Prostate gland (tissue), 2 donors: ENCODE data around the gene ADAMTS2. TPM values are rescaled to one million over a fixed set of nuclear protein-coding genes. Genes with fewer than 3 reads are reported as not detected.

Experiments used
- DNase-seq: peaks from one replicate; pipeline ENCODE4 v3.0.0-alpha.2; 2019; ENCODE audit warnings: low spot score
- H3K27ac ChIP-seq, 2 donors: fragments of 200-600 bp; sonication (generic); 2 replicates each; pipeline ENCODE4 v1.5.1; 2017 to 2019
- H3K27me3 ChIP-seq: fragments of 200-600 bp; sonication (generic); replicated peaks from 2 replicates; pipeline ENCODE4 v1.5.1; 2019; ENCODE audit not compliant: insufficient read depth
- H3K36me3 ChIP-seq, 2 donors: fragments of 200-600 bp; sonication (generic); 1 replicate in 1 of 2; 2 replicates in 1 of 2; pipeline versions ENCODE4 v1.5.1 to v1.8.1; 2017 to 2019
- H3K4me1 ChIP-seq: fragments of 200-600 bp; sonication (generic); replicated peaks from 2 replicates; pipeline ENCODE4 v1.5.1; 2019
- H3K4me3 ChIP-seq, 2 donors: fragments of 200-600 bp; sonication (generic); 2 replicates each; pipeline ENCODE4 v1.5.1; 2017 to 2019
- H3K9me3 ChIP-seq: fragments of 200-600 bp; sonication (generic); 2 replicates; pipeline ENCODE4 v1.5.1; 2017
- CTCF ChIP-seq, 4 experiments: fragments of 200-600 bp in 2 of 4; fragments of 450-650 bp in 2 of 4; sonication (generic) in 2 of 4; IDR thresholded peaks; 1 replicate in 3 of 4; 2 replicates in 1 of 4; pipeline ENCODE4 v1.5.1; 2016 to 2019; ENCODE audit warnings: antibody characterized with exemption in 4 of 4, mild to moderate bottlenecking in 2 of 4, moderate library complexity in 2 of 4
- POLR2A ChIP-seq: fragments of 450-650 bp; IDR thresholded peaks from one replicate; pipeline ENCODE4 v1.6.1; 2016; ENCODE audit warnings: antibody characterized with exemption, mild to moderate bottlenecking
- POLR2AphosphoS5 ChIP-seq: sonication (generic); formaldehyde crosslinking; IDR thresholded peaks from one replicate; pipeline ENCODE4 v1.6.1; 2017; ENCODE audit warnings: antibody characterized with exemption
- WGBS: methylation state at CpG from one replicate; pipeline ENCODE4 v1.1.5; 2018; 5-methylcytosine and 5-hydroxymethylcytosine counted together
- intact Hi-C: fragments of 100-400 bp; cut with DNase I; formaldehyde crosslinking; loops from one replicate; pipeline ENCODE4 v1.14.2; 2022
- total RNA-seq, 2 donors: library from RNA; depleted of rRNA; stranded (reverse); fragments of >200 nt; gene quantifications; one replicate each; pipeline ENCODE4 v1.1.0, GENCODE V29; 2016

The ADAMTS2 gene
- total RNA-seq, 2 donors from 2014 or later: 2.0 to 20.3 TPM

GRCh38 chr5:179244044-179244443 lies 101.2 kb downstream of the ADAMTS2 start:
- no peak overlapping the region for H3K27ac ChIP-seq
- TF ChIP-seq CTCF (IDR thresholded peaks at IDR 0.05) (no peak), POLR2A (no peak), POLR2AphosphoS5 (no peak)
- no peaks in the 10 kb centered on the region for H3K36me3 ChIP-seq
- intact Hi-C loops: no loop called here
- H3K27me3 ChIP-seq: no peaks in the 10 kb centered on the region
- H3K4me1 ChIP-seq: no peaks in the 10 kb centered on the region
- no peaks in the 10 kb centered on the region for H3K9me3 ChIP-seq
- H3K4me3 ChIP-seq: no peak overlapping the region
- WGBS: 44% methylated on average over 5 of the region's 5 CpGs
- DNase-seq: no peak

GRCh38 chr5:179243333-179243732 lies 101.9 kb downstream of the ADAMTS2 start:
- intact Hi-C loops: no loop called here
- Histone ChIP-seq H3K27ac (no peak overlapping the region), H3K27me3 (no peaks in the 10 kb centered on the region), H3K4me3 (no peak overlapping the region), H3K36me3 (no peaks in the 10 kb centered on the region), H3K4me1 (no peaks in the 10 kb centered on the region), H3K9me3 (no peaks in the 10 kb centered on the region)
- TF ChIP-seq POLR2A (no peak), CTCF (IDR thresholded peaks at IDR 0.05) (no peak), POLR2AphosphoS5 (no peak)
- DNase-seq: no peak
- 36% methylated on average over 3 of the region's 3 CpGs for WGBS

GRCh38 chr5:179242676-179243075 lies 102.6 kb downstream of the ADAMTS2 start:
- DNase-seq: no peak
- no peak overlapping the region for H3K27ac ChIP-seq
- no peak overlapping the region for H3K4me3 ChIP-seq
- WGBS: 79% methylated on average over 6 of the region's 6 CpGs
- TF ChIP-seq POLR2AphosphoS5: no peak
- H3K36me3 ChIP-seq: no peaks in the 10 kb centered on the region
- H3K4me1 ChIP-seq: no peaks in the 10 kb centered on the region
- no peaks in the 10 kb centered on the region for H3K27me3 ChIP-seq
- H3K9me3 ChIP-seq: no peaks in the 10 kb centered on the region
- intact Hi-C loops: no loop called here

- DNase-seq: no peak
- Histone ChIP-seq H3K4me3 (no peak overlapping the region), H3K4me1 (no peaks in the 10 kb centered on the region), H3K27me3 (no peaks in the 10 kb centered on the region), H3K27ac (no peak overlapping the region), H3K9me3 (no peaks in the 10 kb centered on the region), H3K36me3 (no peaks in the 10 kb centered on the region)
- intact Hi-C loops: no loop called here
- no peak for TF ChIP-seq POLR2A
- TF ChIP-seq CTCF (IDR thresholded peaks at IDR 0.05): no peak
- TF ChIP-seq POLR2AphosphoS5: no peak
- WGBS: 64% methylated on average over 11 of the region's 11 CpGs
Measured at GRCh38 chr5:179241764-179242370, 103.4 kb downstream of the ADAMTS2 start.

GRCh38 chr5:179241175-179241574 lies 104.1 kb downstream of the ADAMTS2 start:
- no peaks in the 10 kb centered on the region for H3K27me3 ChIP-seq
- DNase-seq: no peak
- H3K27ac ChIP-seq: no peak overlapping the region
- intact Hi-C loops: no loop called here
- H3K9me3 ChIP-seq: no peaks in the 10 kb centered on the region
- WGBS: 71% methylated on average over 15 of the region's 15 CpGs
- no peak overlapping the region for H3K4me3 ChIP-seq
- H3K36me3 ChIP-seq: no peaks in the 10 kb centered on the region
- no peaks in the 10 kb centered on the region for H3K4me1 ChIP-seq
- TF ChIP-seq POLR2A (no peak), POLR2AphosphoS5 (no peak), CTCF (IDR thresholded peaks at IDR 0.05) (no peak)
